Pulmonary artery endothelial cell (primary cell): ENCODE measurements around the gene PSMD2. TPM values are rescaled to one million over a fixed set of nuclear protein-coding genes. Genes with fewer than 3 reads are reported as not detected.

Experiments used
- DNase-seq: peaks from one replicate; pipeline ENCODE4 v3.0.0-alpha.2; 2011; ENCODE audit warnings: low read depth, low spot score
- total RNA-seq: library from RNA; depleted of rRNA; stranded (reverse); fragments of >200 nt; gene quantifications from 2 replicates; pipeline ENCODE4 v1.2.3, GENCODE V29; 2014

The PSMD2 gene
- total RNA-seq, 1 donor from 2014 or later = 780 TPM

DNA sequence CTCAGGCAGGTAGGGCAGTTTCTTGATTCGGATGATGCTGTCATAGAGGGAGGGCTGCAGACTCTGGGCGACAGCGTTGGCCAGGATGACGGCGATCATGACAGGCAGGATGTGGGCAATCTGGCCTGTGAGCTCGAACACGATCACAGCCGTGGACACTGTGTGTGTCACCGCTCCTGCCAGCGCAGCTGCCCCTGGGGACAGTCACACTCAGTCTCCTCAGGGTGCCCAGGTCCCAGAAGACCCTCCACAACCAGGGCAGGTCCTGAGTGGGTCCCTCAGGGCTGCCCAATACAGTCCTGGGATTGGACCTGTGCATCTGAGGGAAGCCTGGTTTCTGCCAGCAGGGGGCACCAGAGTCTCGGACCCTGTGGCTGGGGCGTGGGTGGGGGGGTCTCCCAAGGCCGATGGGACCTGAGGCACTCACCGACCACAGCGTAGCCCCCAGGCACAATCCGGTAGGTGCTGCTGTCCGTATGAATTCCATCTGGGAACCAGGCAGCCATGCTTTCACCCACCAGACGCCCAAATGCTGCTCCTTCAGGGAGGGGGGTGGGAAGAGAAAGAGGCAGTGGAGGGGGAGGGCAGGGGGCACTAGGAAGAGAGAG lies 55.2 kb downstream of the PSMD2 start:
- DNase-seq = no peak

DNA sequence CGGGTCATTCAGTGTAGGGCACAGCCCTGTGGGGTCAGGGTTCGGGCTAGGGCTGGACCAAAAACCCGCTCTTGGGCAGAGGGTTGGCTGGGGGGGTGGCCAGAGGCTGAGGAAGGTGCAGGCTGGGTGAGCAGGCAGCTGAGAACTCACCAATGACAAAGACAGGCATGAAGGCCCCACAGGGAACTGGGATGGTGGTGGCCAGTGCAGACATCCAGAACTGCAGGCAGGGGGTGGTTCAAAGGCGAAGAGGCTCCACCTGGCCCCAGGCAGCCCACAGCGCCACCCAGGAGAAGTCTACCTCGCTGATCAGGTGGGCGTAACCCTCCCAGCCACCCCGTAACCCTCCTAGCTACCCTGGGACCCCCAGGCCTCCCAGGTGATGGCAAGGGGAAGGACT lies 55.7 kb downstream of the PSMD2 start:
- DNase-seq = no peak

GRCh38 chr3:184355261-184356040 lies 56.4 kb downstream of the PSMD2 start:
- no peak for DNase-seq

GRCh38 chr3:184357248-184358123 lies 58.4 kb downstream of the PSMD2 start:
- no peak for DNase-seq

GRCh38 chr3:184358124-184358767 lies 59.2 kb downstream of the PSMD2 start:
- DNase-seq = no peak

Other genes with a start within 250 kb of the PSMD2 start
- gene HTR3C, start 246.2 kb upstream of the PSMD2 start, total RNA-seq = not detected in 2 replicates
- not detected in 2 replicates for gene HTR3E, start 202.2 kb upstream of the PSMD2 start, total RNA-seq
- gene EIF2B5, start 163.9 kb upstream of the PSMD2 start, total RNA-seq = 41.0 and 53.0 TPM in 2 replicates
- 21.2 and 30.0 TPM in 2 replicates for gene DVL3, start 143.9 kb upstream of the PSMD2 start, total RNA-seq
- gene AP2M1, start 124.4 kb upstream of the PSMD2 start, total RNA-seq = 413 and 506 TPM in 2 replicates
- gene ABCF3, start 113.0 kb upstream of the PSMD2 start, total RNA-seq = 52.1 and 69.1 TPM in 2 replicates
- not detected in 2 replicates for gene VWA5B2, start 69.7 kb upstream of the PSMD2 start, total RNA-seq
- 23.6 and 25.7 TPM in 2 replicates for gene ALG3, start 50.3 kb upstream of the PSMD2 start, total RNA-seq
- gene EEF1AKMT4, start 49.6 kb upstream of the PSMD2 start, total RNA-seq = 4.3 and 4.7 TPM in 2 replicates
- 0.07 TPM in 1 of 2 replicates, not detected in the other for gene CAMK2N2, start 37.7 kb upstream of the PSMD2 start, total RNA-seq
- not detected in 2 replicates for gene ECE2, start 23.2 kb upstream of the PSMD2 start, total RNA-seq
- gene EIF4G1, start 15.4 kb downstream of the PSMD2 start, total RNA-seq = 340 and 432 TPM in 2 replicates
- gene FAM131A, start 38.4 kb downstream of the PSMD2 start, total RNA-seq = 40.4 and 44.6 TPM in 2 replicates
- gene CLCN2, start 62.4 kb downstream of the PSMD2 start, total RNA-seq = 2.2 and 2.6 TPM in 2 replicates
- 106 and 115 TPM in 2 replicates for gene POLR2H, start 62.5 kb downstream of the PSMD2 start, total RNA-seq
- 0.07 TPM in 1 of 2 replicates, not detected in the other for gene THPO, start 79.0 kb downstream of the PSMD2 start, total RNA-seq
- 0.11 and 0.20 TPM in 2 replicates for gene CHRD, start 80.8 kb downstream of the PSMD2 start, total RNA-seq